ENCODE measurements around the gene TSEN54.

DNA sequence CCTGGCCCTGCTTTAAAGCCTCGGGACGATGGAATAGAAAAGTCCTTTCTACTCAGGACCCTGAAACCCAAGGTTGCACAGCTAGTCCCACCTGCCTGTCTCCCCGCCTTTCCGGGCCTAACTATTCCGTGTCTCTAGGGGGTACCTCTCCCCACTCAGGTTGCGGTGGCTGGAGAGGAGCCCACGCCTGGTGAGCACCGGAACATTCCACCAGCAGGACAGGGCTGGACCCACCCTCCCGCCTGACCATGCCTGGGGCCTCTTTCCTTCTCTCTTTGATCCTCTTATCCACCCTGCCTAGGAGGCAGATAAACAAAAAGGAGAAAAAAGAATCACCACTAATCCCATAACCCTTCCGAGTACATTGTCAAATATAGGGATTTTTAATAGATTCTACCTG is 20.0 kb downstream of the TSEN54 start:
- TF ChIP-seq POLR2A (IDR thresholded peaks at IDR 0.05; ENCODE audit: low read length) (no peak), GATA1 (IDR thresholded peaks at IDR 0.05; ENCODE audit: low read depth, low read length) (no peak)

Data from erythroblast (primary cell).